Muscle layer of duodenum (tissue), 2 donors: Measurements from ENCODE around the gene B4GALT5.

Source experiments
- H3K27ac ChIP-seq: one replicate; pipeline ENCODE4 v1.7.0; 2013; ENCODE audit warnings: mild to moderate bottlenecking, low read length
- H3K27me3 ChIP-seq: one replicate; pipeline ENCODE4 v1.7.0; 2013; ENCODE audit warnings: low read depth, mild to moderate bottlenecking, control low read depth, low read length
- H3K36me3 ChIP-seq, 2 donors: one replicate each; pipeline ENCODE4 v1.7.0; 2013; ENCODE audit warnings: low read length in 2 of 2, control low read depth in 1 of 2, mild to moderate bottlenecking in 1 of 2; ENCODE audit not compliant: insufficient read depth in 2 of 2, control insufficient read depth in 1 of 2
- H3K4me1 ChIP-seq, 2 donors: one replicate each; pipeline ENCODE4 v1.7.0; 2013; ENCODE audit warnings: low read length in 2 of 2, mild to moderate bottlenecking in 2 of 2, control low read depth in 1 of 2, moderate library complexity in 1 of 2; ENCODE audit not compliant: insufficient read depth in 2 of 2, control insufficient read depth in 1 of 2
- H3K4me3 ChIP-seq, 2 donors: one replicate each; pipeline ENCODE4 v1.7.0; 2013; ENCODE audit warnings: low read length in 2 of 2, low read depth in 1 of 2, mild to moderate bottlenecking in 1 of 2
- H3K9me3 ChIP-seq, 2 donors: one replicate each; pipeline ENCODE4 v1.7.0; 2013; ENCODE audit warnings: low read length in 2 of 2, control low read depth in 1 of 2, mild to moderate bottlenecking in 1 of 2; ENCODE audit not compliant: control insufficient read depth in 1 of 2
- donor health status: healthy.

The B4GALT5 gene

GRCh38 chr20:49610691-49611538, 102.8 kb downstream of the B4GALT5 start:
- Histone ChIP-seq H3K27ac (no peak overlapping the region), H3K27me3 (no peaks in the 10 kb centered on the region), H3K4me3 (peak overlapping the region in 1 of 2 donors; percentile 30), H3K36me3 (no peaks in the 10 kb centered on the region), H3K9me3 (no peaks in the 10 kb centered on the region), H3K4me1 (peaks cover 3 to 18% of the 10 kb centered on the region in 2 donors)

- no peaks in the 10 kb centered on the region for H3K9me3 ChIP-seq
- no peak overlapping the region for H3K27ac ChIP-seq
- peak overlapping the region in 1 of 2 donors; percentile 27 for H3K4me3 ChIP-seq
- H3K27me3 ChIP-seq, result no peaks in the 10 kb centered on the region
- H3K4me1 ChIP-seq, result peaks cover 3 to 23% of the 10 kb centered on the region in 2 donors
- H3K36me3 ChIP-seq, result no peaks in the 10 kb centered on the region
Observed at GRCh38 chr20:49608752-49609670, 104.7 kb downstream of the B4GALT5 start.

GRCh38 chr20:49607568-49607967, 106.1 kb downstream of the B4GALT5 start:
- Histone ChIP-seq H3K27me3 (no peaks in the 10 kb centered on the region), H3K4me1 (peaks cover 3 to 27% of the 10 kb centered on the region in 2 donors), H3K36me3 (no peaks in the 10 kb centered on the region), H3K27ac (no peak overlapping the region), H3K4me3 (no peak overlapping the region), H3K9me3 (no peaks in the 10 kb centered on the region)

- no peak overlapping the region for H3K4me3 ChIP-seq
- H3K4me1 ChIP-seq, result peaks cover 0 to 12% of the 10 kb centered on the region in 2 donors
- no peaks in the 10 kb centered on the region for H3K9me3 ChIP-seq
- H3K27ac ChIP-seq, result no peak overlapping the region
- no peaks in the 10 kb centered on the region for H3K36me3 ChIP-seq
- H3K27me3 ChIP-seq, result no peaks in the 10 kb centered on the region
Observed at GRCh38 chr20:49603209-49603627, 110.5 kb downstream of the B4GALT5 start.

GRCh38 chr20:49602345-49603208, 111.1 kb downstream of the B4GALT5 start:
- H3K4me3 ChIP-seq, result no peak overlapping the region
- no peaks in the 10 kb centered on the region for H3K27me3 ChIP-seq
- peaks cover 0 to 12% of the 10 kb centered on the region in 2 donors for H3K4me1 ChIP-seq
- no peaks in the 10 kb centered on the region for H3K9me3 ChIP-seq
- no peaks in the 10 kb centered on the region for H3K36me3 ChIP-seq
- H3K27ac ChIP-seq, result no peak overlapping the region

GRCh38 chr20:49601153-49601924, 112.3 kb downstream of the B4GALT5 start:
- peaks cover 0 to 12% of the 10 kb centered on the region in 2 donors for H3K4me1 ChIP-seq
- no peaks in the 10 kb centered on the region for H3K36me3 ChIP-seq
- H3K9me3 ChIP-seq, result no peaks in the 10 kb centered on the region
- no peak overlapping the region for H3K4me3 ChIP-seq
- H3K27ac ChIP-seq, result no peak overlapping the region
- H3K27me3 ChIP-seq, result no peaks in the 10 kb centered on the region

GRCh38 chr20:49599746-49600113, 113.9 kb downstream of the B4GALT5 start:
- no peak overlapping the region for H3K27ac ChIP-seq
- H3K36me3 ChIP-seq, result no peaks in the 10 kb centered on the region
- H3K27me3 ChIP-seq, result no peaks in the 10 kb centered on the region
- no peak overlapping the region for H3K4me3 ChIP-seq
- H3K9me3 ChIP-seq, result no peaks in the 10 kb centered on the region
- H3K4me1 ChIP-seq, result peaks cover 0 to 7% of the 10 kb centered on the region in 2 donors

- no peaks in the 10 kb centered on the region for H3K36me3 ChIP-seq
- no peaks in the 10 kb centered on the region for H3K27me3 ChIP-seq
- no peaks in the 10 kb centered on the region for H3K9me3 ChIP-seq
- no peak overlapping the region for H3K4me3 ChIP-seq
- no peak overlapping the region for H3K27ac ChIP-seq
- peaks cover 0 to 7% of the 10 kb centered on the region in 2 donors for H3K4me1 ChIP-seq
Observed at GRCh38 chr20:49597825-49598395, 115.8 kb downstream of the B4GALT5 start.

GRCh38 chr20:49595811-49596561, 117.7 kb downstream of the B4GALT5 start:
- H3K27ac ChIP-seq, result peak overlapping the region; percentile 45
- no peaks in the 10 kb centered on the region for H3K36me3 ChIP-seq
- no peaks in the 10 kb centered on the region for H3K27me3 ChIP-seq
- H3K4me1 ChIP-seq, result no peaks in the 10 kb centered on the region
- H3K4me3 ChIP-seq, result no peak overlapping the region
- H3K9me3 ChIP-seq, result no peaks in the 10 kb centered on the region
